ENCODE measurements around the gene THNSL1. TPM values are rescaled to one million over a fixed set of nuclear protein-coding genes. Genes with fewer than 3 reads are reported as not detected.

Gene THNSL1
- total RNA-seq, 1 donor from 2014 or later = 2.7 TPM

DNA sequence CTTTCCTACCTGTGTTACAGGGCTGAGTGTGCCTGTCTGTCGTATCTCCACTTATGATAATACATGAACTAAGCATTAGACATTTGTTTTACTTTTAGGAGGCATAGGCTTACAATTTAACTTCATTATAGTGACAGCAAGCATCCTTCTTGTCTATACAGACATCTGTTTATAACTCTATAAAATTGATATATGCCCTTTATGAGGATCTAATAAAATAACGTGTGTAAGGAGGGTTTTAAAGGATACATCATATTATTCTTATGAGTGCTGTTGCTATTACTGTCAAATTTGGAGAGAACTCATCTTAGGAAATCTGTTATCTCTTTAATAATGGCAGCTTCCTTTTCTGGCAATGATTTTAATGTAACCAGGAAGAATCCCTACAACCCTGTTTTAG is 21.9 kb downstream of the THNSL1 start:
- ATAC-seq (no peak), DNase-seq (no peak)
- TF ChIP-seq, protein P1, sequence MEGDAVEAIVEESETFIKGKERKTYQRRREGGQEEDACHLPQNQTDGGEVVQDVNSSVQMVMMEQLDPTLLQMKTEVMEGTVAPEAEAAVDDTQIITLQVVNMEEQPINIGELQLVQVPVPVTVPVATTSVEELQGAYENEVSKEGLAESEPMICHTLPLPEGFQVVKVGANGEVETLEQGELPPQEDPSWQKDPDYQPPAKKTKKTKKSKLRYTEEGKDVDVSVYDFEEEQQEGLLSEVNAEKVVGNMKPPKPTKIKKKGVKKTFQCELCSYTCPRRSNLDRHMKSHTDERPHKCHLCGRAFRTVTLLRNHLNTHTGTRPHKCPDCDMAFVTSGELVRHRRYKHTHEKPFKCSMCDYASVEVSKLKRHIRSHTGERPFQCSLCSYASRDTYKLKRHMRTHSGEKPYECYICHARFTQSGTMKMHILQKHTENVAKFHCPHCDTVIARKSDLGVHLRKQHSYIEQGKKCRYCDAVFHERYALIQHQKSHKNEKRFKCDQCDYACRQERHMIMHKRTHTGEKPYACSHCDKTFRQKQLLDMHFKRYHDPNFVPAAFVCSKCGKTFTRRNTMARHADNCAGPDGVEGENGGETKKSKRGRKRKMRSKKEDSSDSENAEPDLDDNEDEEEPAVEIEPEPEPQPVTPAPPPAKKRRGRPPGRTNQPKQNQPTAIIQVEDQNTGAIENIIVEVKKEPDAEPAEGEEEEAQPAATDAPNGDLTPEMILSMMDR (IDR thresholded peaks at IDR 0.05) = no peak
- H3K36me3 ChIP-seq = no peaks in the 10 kb centered on the region
- no peak overlapping the region for H3K27ac ChIP-seq
- no peak overlapping the region for H3K4me3 ChIP-seq
- no peaks in the 10 kb centered on the region for H3K27me3 ChIP-seq (ENCODE audit: low read depth)
- H3K4me1 ChIP-seq = no peaks in the 10 kb centered on the region
- H3K9me3 ChIP-seq = no peaks in the 10 kb centered on the region
- intact Hi-C loops (cut with DNase I) = no loop called here

DNA sequence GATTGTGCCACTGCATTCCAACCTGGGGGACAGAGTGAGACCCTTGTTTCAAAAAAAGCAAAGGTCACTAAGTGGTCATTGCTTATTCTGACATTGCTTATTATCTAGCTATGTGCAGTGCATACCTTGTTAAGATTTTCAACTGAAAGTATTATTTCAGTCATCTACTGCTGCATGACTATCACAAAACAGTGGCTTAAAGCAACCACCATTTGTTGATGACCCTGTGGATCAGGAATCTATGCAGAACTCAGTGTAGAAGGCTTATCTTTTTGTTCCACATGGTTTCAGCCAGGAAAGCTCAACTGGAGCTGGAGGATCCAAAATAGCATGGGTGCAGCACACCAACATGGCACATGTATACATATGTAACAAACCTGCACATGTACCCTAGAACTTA is 23.1 kb downstream of the THNSL1 start:
- ATAC-seq (no peak), DNase-seq (no peak)
- intact Hi-C loops (cut with DNase I) = no loop called here
- Histone ChIP-seq H3K9me3 (no peaks in the 10 kb centered on the region), H3K4me1 (no peaks in the 10 kb centered on the region), H3K27ac (no peak overlapping the region), H3K4me3 (no peak overlapping the region), H3K36me3 (no peaks in the 10 kb centered on the region), H3K27me3 (ENCODE audit: low read depth) (no peaks in the 10 kb centered on the region)
- TF ChIP-seq, protein P1 (IDR thresholded peaks at IDR 0.05) = no peak

DNA sequence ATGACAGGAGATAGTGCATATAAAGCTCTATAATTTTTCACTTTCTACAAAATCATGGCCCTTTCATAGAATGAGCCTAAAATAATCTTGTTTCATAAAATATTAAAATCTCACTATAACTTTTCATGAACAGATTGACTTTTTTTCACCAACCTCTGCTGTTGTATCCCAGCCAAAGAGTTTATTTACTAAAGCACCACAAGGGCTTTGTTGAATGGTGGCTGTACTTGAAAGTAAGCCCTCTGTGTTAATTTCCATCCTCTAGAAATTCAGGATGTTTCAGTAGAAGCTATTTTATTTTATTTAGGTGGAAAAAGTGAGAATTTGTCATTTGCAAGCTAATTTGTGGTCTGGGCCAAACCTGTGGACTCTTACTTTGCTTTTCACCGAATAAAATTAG is 30.2 kb downstream of the THNSL1 start:
- intact Hi-C loops (cut with DNase I) = no loop called here
- Histone ChIP-seq H3K36me3 (no peaks in the 10 kb centered on the region), H3K9me3 (no peaks in the 10 kb centered on the region), H3K27me3 (ENCODE audit: low read depth) (no peaks in the 10 kb centered on the region), H3K4me1 (no peaks in the 10 kb centered on the region), H3K4me3 (no peak overlapping the region), H3K27ac (no peak overlapping the region)
- ATAC-seq (no peak), DNase-seq (no peak)
- TF ChIP-seq, protein P1 (IDR thresholded peaks at IDR 0.05) = no peak

DNA sequence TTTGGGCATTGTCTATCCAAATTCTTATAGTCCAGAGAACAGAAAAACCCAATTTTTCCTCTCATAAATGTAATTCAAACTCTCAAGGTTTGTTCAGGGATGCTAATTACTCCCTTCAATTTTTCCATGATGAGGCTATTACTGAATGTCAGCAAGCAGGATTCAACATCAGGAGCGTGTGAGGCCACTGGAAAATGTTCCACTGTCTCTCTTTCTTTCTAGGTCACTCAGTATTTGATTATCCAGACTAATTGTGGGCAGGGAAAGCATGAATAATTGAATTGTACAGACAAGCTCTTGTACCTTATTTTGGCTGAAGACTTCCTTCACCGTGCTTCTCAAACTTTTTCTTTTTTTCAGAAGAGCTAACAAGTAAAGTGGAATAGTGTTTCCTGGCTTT is 30.7 kb downstream of the THNSL1 start:
- no peaks in the 10 kb centered on the region for H3K36me3 ChIP-seq

DNA sequence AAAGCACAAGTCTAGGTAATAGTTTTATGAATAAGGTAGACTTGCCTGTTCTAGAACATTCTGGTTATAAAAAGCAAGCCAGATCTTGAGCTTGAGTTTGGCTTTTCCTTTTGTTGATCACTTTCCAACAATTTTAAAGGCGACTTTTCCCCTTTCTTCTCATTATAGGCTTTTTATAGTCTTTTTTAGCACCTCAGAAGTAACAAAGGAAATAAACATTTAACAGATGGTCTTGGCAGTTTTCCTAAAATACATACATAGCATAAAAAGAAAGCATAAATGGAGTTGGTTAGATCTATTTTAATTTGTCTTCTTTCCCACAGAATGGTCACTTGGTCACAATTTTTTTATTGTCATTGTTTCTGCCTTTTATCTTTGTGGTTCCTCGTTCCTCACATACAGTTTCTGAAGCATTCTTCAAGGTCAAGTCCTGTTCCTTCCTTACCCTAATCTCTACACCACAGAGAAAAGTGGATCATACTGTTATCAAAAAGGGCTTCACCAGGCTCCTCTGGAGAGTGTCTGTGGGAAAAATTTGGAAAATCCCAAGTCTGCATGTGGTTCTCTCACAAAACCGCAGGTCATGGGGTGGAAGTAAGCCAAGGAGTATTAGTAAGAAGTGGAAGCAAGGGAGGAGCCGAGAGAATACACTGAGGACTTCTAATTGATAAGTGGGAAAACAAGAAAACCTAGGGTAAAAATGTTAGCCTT is 31.3 kb downstream of the THNSL1 start:
- no peak overlapping the region for H3K27ac ChIP-seq
- intact Hi-C loops (cut with DNase I) = no loop called here
- no peaks in the 10 kb centered on the region for H3K9me3 ChIP-seq
- H3K27me3 ChIP-seq (ENCODE audit: low read depth) = no peaks in the 10 kb centered on the region
- no peaks in the 10 kb centered on the region for H3K4me1 ChIP-seq
- DNase-seq (no peak), ATAC-seq (no peak)
- H3K36me3 ChIP-seq = no peaks in the 10 kb centered on the region
- TF ChIP-seq, protein P1 (IDR thresholded peaks at IDR 0.05) = no peak
- H3K4me3 ChIP-seq = no peak overlapping the region

More for the DNA sequence above, 30.7 kb downstream of the THNSL1 start:
- no peak overlapping the region for H3K27ac ChIP-seq
- no peaks in the 10 kb centered on the region for H3K9me3 ChIP-seq
- DNase-seq = no peak
- TF ChIP-seq, protein P1 (IDR thresholded peaks at IDR 0.05) = no peak
- H3K4me3 ChIP-seq = no peak overlapping the region
- H3K27me3 ChIP-seq (ENCODE audit: low read depth) = no peaks in the 10 kb centered on the region
- H3K4me1 ChIP-seq = no peaks in the 10 kb centered on the region
- intact Hi-C loops (cut with DNase I) = no loop called here
- no peak for ATAC-seq

Measured in lower lobe of right lung (tissue), 2 donors.